Measurements from ENCODE around the gene YPEL1.
A peak's percentile ranks its signal among the peaks of the same experiment; 100 is the strongest.

YPEL1 gene

GRCh38 chr22:21738966-21739365 lies 3.4 kb upstream of the YPEL1 start:
- no peak overlapping the region for H3K4me3 ChIP-seq (ENCODE audit: low read depth, low read length)
- DNase-seq (ENCODE audit: low read depth), result no peak
- no peak for TF ChIP-seq CTCF (IDR thresholded peaks at IDR 0.05; ENCODE audit: insufficient read depth, low read depth, low read length, missing control alignments)

DNA sequence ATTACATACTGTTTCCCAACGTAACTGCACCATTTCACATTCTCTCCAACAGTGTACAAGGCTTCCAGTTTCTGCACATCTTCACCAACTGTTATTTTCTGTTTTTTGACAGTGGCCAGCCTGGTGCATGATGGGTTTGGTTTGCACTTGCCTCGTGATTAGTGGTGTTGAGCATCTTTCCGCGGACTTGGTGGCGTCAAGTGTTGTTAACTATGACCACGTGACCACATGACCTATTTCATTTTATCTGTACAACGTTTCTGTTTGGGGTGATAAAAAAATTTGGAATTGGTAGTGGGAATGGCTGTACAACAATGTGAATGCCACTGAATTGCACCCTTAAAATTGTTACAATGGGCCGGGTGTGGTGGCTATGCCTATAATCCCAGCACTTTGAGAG lies 2.5 kb upstream of the YPEL1 start:
- no peak for DNase-seq (ENCODE audit: low read depth)
- H3K4me3 ChIP-seq (ENCODE audit: low read depth, low read length), result no peak overlapping the region
- no peak for TF ChIP-seq CTCF (IDR thresholded peaks at IDR 0.05; ENCODE audit: insufficient read depth, low read depth, low read length, missing control alignments)

DNA sequence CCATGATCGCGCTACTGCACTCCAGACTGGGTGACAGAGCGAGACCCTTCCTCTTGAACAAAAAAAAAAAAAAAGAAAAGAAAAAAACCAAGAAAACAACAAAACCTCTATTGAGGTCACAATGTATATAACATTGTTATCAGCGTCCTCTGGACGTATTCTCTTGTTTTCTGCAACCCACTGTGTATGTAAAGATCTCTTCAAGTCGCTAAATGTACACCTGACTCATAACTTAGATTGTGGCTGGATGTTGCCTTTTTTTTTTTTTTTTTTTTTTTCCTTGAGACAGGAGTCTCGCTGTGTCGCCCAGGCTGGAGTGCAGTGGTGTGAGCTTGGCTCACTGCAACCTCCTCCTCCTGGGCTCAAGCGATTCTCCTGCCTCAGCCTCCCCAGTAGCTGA lies 1.4 kb upstream of the YPEL1 start:
- DNase-seq (ENCODE audit: low read depth), result no peak
- no peak for TF ChIP-seq CTCF (IDR thresholded peaks at IDR 0.05; ENCODE audit: insufficient read depth, low read depth, low read length, missing control alignments)
- H3K4me3 ChIP-seq (ENCODE audit: low read depth, low read length), result no peak overlapping the region

GRCh38 chr22:21736084-21736642 lies 569 bp upstream of the YPEL1 start:
- H3K4me3 ChIP-seq (ENCODE audit: low read depth, low read length), result no peak overlapping the region
- TF ChIP-seq CTCF (IDR thresholded peaks at IDR 0.05; ENCODE audit: insufficient read depth, low read depth, low read length, missing control alignments), result no peak
- DNase-seq (ENCODE audit: low read depth), result no peak

- peak overlapping the region; percentile 82 for H3K4me3 ChIP-seq (ENCODE audit: low read depth, low read length)
- DNase-seq (ENCODE audit: low read depth), result peak; percentile 34
- no peak for TF ChIP-seq CTCF (IDR thresholded peaks at IDR 0.05; ENCODE audit: insufficient read depth, low read depth, low read length, missing control alignments)
Measured at GRCh38 chr22:21734540-21735199, 924 bp downstream of the YPEL1 start.

GRCh38 chr22:21731503-21731902 lies 4.1 kb downstream of the YPEL1 start:
- TF ChIP-seq CTCF (IDR thresholded peaks at IDR 0.05; ENCODE audit: insufficient read depth, low read depth, low read length, missing control alignments), result no peak
- no peak for DNase-seq (ENCODE audit: low read depth)
- no peak overlapping the region for H3K4me3 ChIP-seq (ENCODE audit: low read depth, low read length)

All from GM12865 (cell line).